OCI-LY3 (cell line): Measurements from ENCODE around the gene HSF4.

Source experiments
- EZH2phosphoT487 ChIP-seq: fragments of 200-600 bp; shearing (Covaris generic); IDR thresholded peaks from 2 replicates; pipeline ENCODE4 v1.6.1; 2018; ENCODE audit warnings: antibody characterized with exemption, mixed run types, low read depth
- TF ChIP-seq, protein P1 (sequence below): fragments of 200-600, 300-600 bp; sonication (generic); IDR thresholded peaks from 2 replicates; pipeline ENCODE4 v1.5.1; 2014; ENCODE audit warnings: antibody characterized with exemption, low read length, low read depth

DNA sequence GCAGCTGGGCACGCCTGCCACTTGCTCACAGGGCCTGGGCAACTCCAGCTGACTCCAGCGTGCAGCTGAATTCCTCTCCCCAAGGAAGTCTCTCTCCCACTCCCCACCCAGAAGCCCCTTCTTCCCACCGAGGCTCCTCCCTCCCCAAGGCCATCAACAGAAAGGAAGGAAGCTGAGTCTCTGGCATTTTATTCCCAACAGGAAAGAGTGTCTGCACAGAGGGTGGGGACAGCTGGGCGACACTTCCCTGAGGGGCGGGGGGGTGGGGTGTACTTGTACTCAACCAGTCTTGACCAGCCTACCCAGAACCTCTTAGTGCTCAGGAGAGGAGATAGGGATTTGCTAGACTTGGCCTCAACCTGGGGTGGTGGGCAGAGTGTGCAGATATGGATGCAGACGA, 25.5 kb downstream of the HSF4 start, which contains the start of gene EXOC3L1:
- no peak for TF ChIP-seq EZH2phosphoT487
- TF ChIP-seq, protein P1, sequence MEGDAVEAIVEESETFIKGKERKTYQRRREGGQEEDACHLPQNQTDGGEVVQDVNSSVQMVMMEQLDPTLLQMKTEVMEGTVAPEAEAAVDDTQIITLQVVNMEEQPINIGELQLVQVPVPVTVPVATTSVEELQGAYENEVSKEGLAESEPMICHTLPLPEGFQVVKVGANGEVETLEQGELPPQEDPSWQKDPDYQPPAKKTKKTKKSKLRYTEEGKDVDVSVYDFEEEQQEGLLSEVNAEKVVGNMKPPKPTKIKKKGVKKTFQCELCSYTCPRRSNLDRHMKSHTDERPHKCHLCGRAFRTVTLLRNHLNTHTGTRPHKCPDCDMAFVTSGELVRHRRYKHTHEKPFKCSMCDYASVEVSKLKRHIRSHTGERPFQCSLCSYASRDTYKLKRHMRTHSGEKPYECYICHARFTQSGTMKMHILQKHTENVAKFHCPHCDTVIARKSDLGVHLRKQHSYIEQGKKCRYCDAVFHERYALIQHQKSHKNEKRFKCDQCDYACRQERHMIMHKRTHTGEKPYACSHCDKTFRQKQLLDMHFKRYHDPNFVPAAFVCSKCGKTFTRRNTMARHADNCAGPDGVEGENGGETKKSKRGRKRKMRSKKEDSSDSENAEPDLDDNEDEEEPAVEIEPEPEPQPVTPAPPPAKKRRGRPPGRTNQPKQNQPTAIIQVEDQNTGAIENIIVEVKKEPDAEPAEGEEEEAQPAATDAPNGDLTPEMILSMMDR: no peak
